Measurements from ENCODE around the gene RTL1. TPM values are rescaled to one million over a fixed set of nuclear protein-coding genes. Genes with fewer than 3 reads are reported as not detected.

The RTL1 gene
- total and polyA plus RNA-seq, 2 experiments from 2014 or later, result 0.36 TPM; not detected in 1

GRCh38 chr14:100885617-100886016 is 17.9 kb downstream of the RTL1 start:
- no peak for TF ChIP-seq EZH2 (IDR thresholded peaks at IDR 0.05; ENCODE audit: insufficient read depth, poor library complexity, severe bottlenecking)
- peaks cover 66% of the 10 kb centered on the region for H3K79me2 ChIP-seq (ENCODE audit: insufficient read depth)
- H3K4me1 ChIP-seq (ENCODE audit: insufficient read depth), result no peaks in the 10 kb centered on the region
- in situ Hi-C loops (cut with MboI), result no loop called here
- H4K20me1 ChIP-seq (ENCODE audit: insufficient read depth), result no peaks in the 10 kb centered on the region; the same call in 1 of the 2 replicates
- 14 to 28% methylated on average over 5 of the region's 5 CpGs for WGBS, 2 experiments (ENCODE audit: low coverage in 1 of 2, low lambda C conversion rate in 2 of 2, missing lambda C conversion rate in 2 of 2)
- no peaks in the 10 kb centered on the region for H3K9me2 ChIP-seq (ENCODE audit: insufficient read depth)
- peak; percentile 35 for DNase-seq
- H3K4me3 ChIP-seq, result no peak overlapping the region
- H2AFZ ChIP-seq, result no peak overlapping the region
- H3K27me3 ChIP-seq (replicated peaks; ENCODE audit: insufficient read depth), result no peaks in the 10 kb centered on the region
- peaks cover 15% of the 10 kb centered on the region; the same call in 1 of the 2 replicates for H3K36me3 ChIP-seq (ENCODE audit: low read depth)
- H3K9me3 ChIP-seq (ENCODE audit: low read depth), result no peaks in the 10 kb centered on the region
- H3K9ac ChIP-seq, result no peak overlapping the region
- peaks cover 11% of the 10 kb centered on the region; the same call in 1 of the 2 replicates for H3F3A ChIP-seq (ENCODE audit: insufficient read depth)
- H3K4me2 ChIP-seq (ENCODE audit: unreplicated experiment), result no peak overlapping the region
- H3K27ac ChIP-seq, result no peak overlapping the region

GRCh38 chr14:100885196-100885595 is 18.3 kb downstream of the RTL1 start:
- H3K4me1 ChIP-seq (ENCODE audit: insufficient read depth), result no peaks in the 10 kb centered on the region
- H3K36me3 ChIP-seq (ENCODE audit: low read depth), result peaks cover 15% of the 10 kb centered on the region; the same call in 1 of the 2 replicates
- H3K9ac ChIP-seq, result no peak overlapping the region
- no peak overlapping the region for H3K4me3 ChIP-seq
- no peaks in the 10 kb centered on the region for H3K9me3 ChIP-seq (ENCODE audit: low read depth)
- no peaks in the 10 kb centered on the region for H3K27me3 ChIP-seq (replicated peaks; ENCODE audit: insufficient read depth)
- WGBS, 2 experiments (ENCODE audit: low coverage in 1 of 2, low lambda C conversion rate in 2 of 2, missing lambda C conversion rate in 2 of 2), result 51 to 69% methylated on average over 2 of the region's 2 CpGs
- H2AFZ ChIP-seq, result no peak overlapping the region
- H3F3A ChIP-seq (ENCODE audit: insufficient read depth), result peaks cover 11% of the 10 kb centered on the region; the same call in 1 of the 2 replicates
- in situ Hi-C loops (cut with MboI), result no loop called here
- H3K4me2 ChIP-seq (ENCODE audit: unreplicated experiment), result no peak overlapping the region
- no peak overlapping the region for H3K27ac ChIP-seq
- H3K79me2 ChIP-seq (ENCODE audit: insufficient read depth), result peaks cover 66% of the 10 kb centered on the region
- no peak for TF ChIP-seq EZH2phosphoT487 (IDR thresholded peaks at IDR 0.05; ENCODE audit: insufficient read depth, low read depth)
- TF ChIP-seq EZH2 (IDR thresholded peaks at IDR 0.05; ENCODE audit: insufficient read depth, poor library complexity, severe bottlenecking), result no peak
- no peak for DNase-seq
- no peaks in the 10 kb centered on the region for H3K9me2 ChIP-seq (ENCODE audit: insufficient read depth)
- no peaks in the 10 kb centered on the region; the same call in 1 of the 2 replicates for H4K20me1 ChIP-seq (ENCODE audit: insufficient read depth)

GRCh38 chr14:100884456-100884855 is 19.1 kb downstream of the RTL1 start:
- no peak overlapping the region for H3K27ac ChIP-seq
- no peaks in the 10 kb centered on the region for H3K9me3 ChIP-seq (ENCODE audit: low read depth)
- H3K4me3 ChIP-seq, result no peak overlapping the region
- peaks cover 11% of the 10 kb centered on the region; the same call in 1 of the 2 replicates for H3F3A ChIP-seq (ENCODE audit: insufficient read depth)
- no peaks in the 10 kb centered on the region; the same call in 1 of the 2 replicates for H4K20me1 ChIP-seq (ENCODE audit: insufficient read depth)
- H3K36me3 ChIP-seq (ENCODE audit: low read depth), result peaks cover 12% of the 10 kb centered on the region; the same call in 1 of the 2 replicates
- 77 to 85% methylated on average over 13 of the region's 13 CpGs for WGBS, 2 experiments (ENCODE audit: low coverage in 1 of 2, low lambda C conversion rate in 2 of 2, missing lambda C conversion rate in 2 of 2)
- in situ Hi-C loops (cut with MboI), result no loop called here
- no peaks in the 10 kb centered on the region for H3K27me3 ChIP-seq (replicated peaks; ENCODE audit: insufficient read depth)
- no peak overlapping the region for H3K4me2 ChIP-seq (ENCODE audit: unreplicated experiment)
- H3K9me2 ChIP-seq (ENCODE audit: insufficient read depth), result no peaks in the 10 kb centered on the region
- H3K4me1 ChIP-seq (ENCODE audit: insufficient read depth), result no peaks in the 10 kb centered on the region
- H3K9ac ChIP-seq, result no peak overlapping the region
- no peak for TF ChIP-seq EZH2 (IDR thresholded peaks at IDR 0.05; ENCODE audit: insufficient read depth, poor library complexity, severe bottlenecking)
- TF ChIP-seq EZH2phosphoT487 (IDR thresholded peaks at IDR 0.05; ENCODE audit: insufficient read depth, low read depth), result no peak
- no peak overlapping the region for H2AFZ ChIP-seq
- DNase-seq, result no peak
- H3K79me2 ChIP-seq (ENCODE audit: insufficient read depth), result peaks cover 70% of the 10 kb centered on the region

- in situ Hi-C loops (cut with MboI), result no loop called here
- peaks cover 72% of the 10 kb centered on the region for H3K79me2 ChIP-seq (ENCODE audit: insufficient read depth)
- H3K4me1 ChIP-seq (ENCODE audit: insufficient read depth), result no peaks in the 10 kb centered on the region
- H2AFZ ChIP-seq, result no peak overlapping the region
- no peak for DNase-seq
- no peak for TF ChIP-seq EZH2 (IDR thresholded peaks at IDR 0.05; ENCODE audit: insufficient read depth, poor library complexity, severe bottlenecking)
- no peak for TF ChIP-seq EZH2phosphoT487 (IDR thresholded peaks at IDR 0.05; ENCODE audit: insufficient read depth, low read depth)
- H3K9me2 ChIP-seq (ENCODE audit: insufficient read depth), result no peaks in the 10 kb centered on the region
- H3K27ac ChIP-seq, result no peak overlapping the region
- no peak overlapping the region for H3K4me3 ChIP-seq
- H3F3A ChIP-seq (ENCODE audit: insufficient read depth), result peaks cover 10% of the 10 kb centered on the region; the same call in 1 of the 2 replicates
- no peaks in the 10 kb centered on the region for H3K9me3 ChIP-seq (ENCODE audit: low read depth)
- 78 to 81% methylated on average over 11 of the region's 11 CpGs for WGBS, 2 experiments (ENCODE audit: low coverage in 1 of 2, low lambda C conversion rate in 2 of 2, missing lambda C conversion rate in 2 of 2)
- peaks cover 6% of the 10 kb centered on the region; the same call in 1 of the 2 replicates for H3K36me3 ChIP-seq (ENCODE audit: low read depth)
- H3K27me3 ChIP-seq (replicated peaks; ENCODE audit: insufficient read depth), result no peaks in the 10 kb centered on the region
- H3K9ac ChIP-seq, result no peak overlapping the region
- H3K4me2 ChIP-seq (ENCODE audit: unreplicated experiment), result no peak overlapping the region
- no peaks in the 10 kb centered on the region; the same call in 1 of the 2 replicates for H4K20me1 ChIP-seq (ENCODE audit: insufficient read depth)
Observed at GRCh38 chr14:100883789-100884101, 19.8 kb downstream of the RTL1 start.

Data from GM23248 (cell line).